ENCODE results near the gene PTPRN2.

- TF ChIP-seq, protein P1, sequence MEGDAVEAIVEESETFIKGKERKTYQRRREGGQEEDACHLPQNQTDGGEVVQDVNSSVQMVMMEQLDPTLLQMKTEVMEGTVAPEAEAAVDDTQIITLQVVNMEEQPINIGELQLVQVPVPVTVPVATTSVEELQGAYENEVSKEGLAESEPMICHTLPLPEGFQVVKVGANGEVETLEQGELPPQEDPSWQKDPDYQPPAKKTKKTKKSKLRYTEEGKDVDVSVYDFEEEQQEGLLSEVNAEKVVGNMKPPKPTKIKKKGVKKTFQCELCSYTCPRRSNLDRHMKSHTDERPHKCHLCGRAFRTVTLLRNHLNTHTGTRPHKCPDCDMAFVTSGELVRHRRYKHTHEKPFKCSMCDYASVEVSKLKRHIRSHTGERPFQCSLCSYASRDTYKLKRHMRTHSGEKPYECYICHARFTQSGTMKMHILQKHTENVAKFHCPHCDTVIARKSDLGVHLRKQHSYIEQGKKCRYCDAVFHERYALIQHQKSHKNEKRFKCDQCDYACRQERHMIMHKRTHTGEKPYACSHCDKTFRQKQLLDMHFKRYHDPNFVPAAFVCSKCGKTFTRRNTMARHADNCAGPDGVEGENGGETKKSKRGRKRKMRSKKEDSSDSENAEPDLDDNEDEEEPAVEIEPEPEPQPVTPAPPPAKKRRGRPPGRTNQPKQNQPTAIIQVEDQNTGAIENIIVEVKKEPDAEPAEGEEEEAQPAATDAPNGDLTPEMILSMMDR (IDR thresholded peaks at IDR 0.05; ENCODE audit: low read depth, low read length): no peak
- no peak for TF ChIP-seq POLR2A (IDR thresholded peaks at IDR 0.05; ENCODE audit: extremely low read depth, insufficient read length)
Observed at GRCh38 chr7:157990226-157990880, 597.3 kb downstream of the PTPRN2 start.
